GM12872 (cell line): ENCODE measurements around the gene USP27X.

Experiments
- TF ChIP-seq, protein P1 (sequence below): IDR thresholded peaks from 3 replicates; pipeline ENCODE4 v1.5.1; 2011; ENCODE audit warnings: low read depth, mild to moderate bottlenecking, low read length, moderate library complexity; ENCODE audit not compliant: insufficient read depth

Gene USP27X

DNA sequence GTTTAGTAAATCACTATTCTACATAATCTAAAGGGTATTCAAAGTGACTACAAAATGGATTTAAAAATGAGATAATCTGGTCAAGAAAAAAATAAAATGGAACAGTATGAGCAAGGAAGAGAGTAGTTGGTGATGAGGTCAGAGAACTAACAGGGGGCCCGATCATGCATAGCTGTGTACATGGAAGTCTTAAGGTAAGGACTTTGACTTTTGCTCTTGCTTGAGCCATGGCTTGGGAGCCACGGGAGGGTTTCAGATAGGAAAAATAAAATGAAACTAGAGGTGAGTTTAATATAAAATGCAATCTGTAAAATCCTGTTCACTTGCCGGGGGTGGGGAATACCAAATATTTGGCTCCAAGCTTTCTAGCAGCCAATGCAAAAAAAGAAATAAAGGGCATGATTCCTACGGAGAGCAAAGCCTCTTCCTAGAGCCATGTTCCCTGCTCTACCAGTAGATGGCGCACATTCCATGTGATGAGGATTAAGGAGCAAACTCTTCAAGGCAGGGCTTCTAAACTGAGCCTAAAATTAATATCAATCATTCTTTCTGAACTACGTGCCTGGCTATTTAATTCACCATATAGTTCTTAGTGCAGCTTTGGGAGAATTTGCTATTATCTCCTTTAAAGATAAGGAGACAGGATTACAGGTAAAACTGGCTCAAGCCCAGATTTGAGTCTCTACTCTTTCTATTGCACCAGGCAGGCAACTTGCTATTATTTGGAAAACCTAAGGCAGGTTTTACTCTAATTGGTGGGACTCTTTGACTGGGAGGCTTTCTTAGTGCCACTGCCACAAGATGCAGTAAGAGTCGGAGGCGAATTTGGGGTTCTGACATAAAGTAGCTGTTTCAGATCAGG lies 36.3 kb downstream of the USP27X start:
- TF ChIP-seq, protein P1, sequence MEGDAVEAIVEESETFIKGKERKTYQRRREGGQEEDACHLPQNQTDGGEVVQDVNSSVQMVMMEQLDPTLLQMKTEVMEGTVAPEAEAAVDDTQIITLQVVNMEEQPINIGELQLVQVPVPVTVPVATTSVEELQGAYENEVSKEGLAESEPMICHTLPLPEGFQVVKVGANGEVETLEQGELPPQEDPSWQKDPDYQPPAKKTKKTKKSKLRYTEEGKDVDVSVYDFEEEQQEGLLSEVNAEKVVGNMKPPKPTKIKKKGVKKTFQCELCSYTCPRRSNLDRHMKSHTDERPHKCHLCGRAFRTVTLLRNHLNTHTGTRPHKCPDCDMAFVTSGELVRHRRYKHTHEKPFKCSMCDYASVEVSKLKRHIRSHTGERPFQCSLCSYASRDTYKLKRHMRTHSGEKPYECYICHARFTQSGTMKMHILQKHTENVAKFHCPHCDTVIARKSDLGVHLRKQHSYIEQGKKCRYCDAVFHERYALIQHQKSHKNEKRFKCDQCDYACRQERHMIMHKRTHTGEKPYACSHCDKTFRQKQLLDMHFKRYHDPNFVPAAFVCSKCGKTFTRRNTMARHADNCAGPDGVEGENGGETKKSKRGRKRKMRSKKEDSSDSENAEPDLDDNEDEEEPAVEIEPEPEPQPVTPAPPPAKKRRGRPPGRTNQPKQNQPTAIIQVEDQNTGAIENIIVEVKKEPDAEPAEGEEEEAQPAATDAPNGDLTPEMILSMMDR = peak; percentile 80

DNA sequence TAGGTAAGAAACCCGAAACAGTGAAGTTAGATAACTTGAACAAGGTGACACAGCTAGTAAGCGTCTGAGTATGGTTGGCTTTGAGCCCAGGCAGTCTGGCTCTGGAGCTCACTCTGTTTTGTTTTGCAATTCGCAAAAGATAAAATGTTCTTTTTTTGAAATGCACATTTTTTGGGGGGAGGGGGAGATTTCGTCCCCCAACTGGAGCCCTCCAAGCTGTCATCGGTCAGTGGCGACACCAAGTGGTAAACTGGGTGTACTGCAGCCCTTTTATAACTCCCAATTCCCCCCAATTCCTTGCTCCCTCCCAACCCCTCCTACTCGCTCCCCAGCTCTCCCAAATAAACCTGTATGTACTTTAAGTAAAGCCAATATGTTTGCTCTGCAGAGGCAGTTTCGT lies 40.3 kb downstream of the USP27X start:
- TF ChIP-seq, protein P1 = peak; percentile 85

DNA sequence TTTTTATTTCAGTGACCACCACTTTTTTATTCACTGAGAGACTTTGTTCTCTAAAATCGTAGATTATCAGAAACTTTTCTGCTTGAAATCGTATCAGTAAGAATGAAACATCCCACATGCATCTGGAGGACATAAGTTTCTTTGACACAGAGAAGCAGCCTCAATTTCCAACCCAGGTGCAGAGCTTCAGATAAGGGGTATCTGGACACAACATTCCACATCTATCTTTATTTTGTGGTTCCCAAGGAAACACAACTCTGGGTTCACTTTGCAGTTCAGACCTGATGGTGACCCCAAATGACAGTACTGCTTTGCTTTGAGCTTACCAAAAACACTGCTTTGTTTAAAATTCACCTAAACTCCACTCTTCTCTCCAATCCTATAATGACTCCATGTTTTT lies 41.8 kb downstream of the USP27X start:
- TF ChIP-seq, protein P1 = no peak

DNA sequence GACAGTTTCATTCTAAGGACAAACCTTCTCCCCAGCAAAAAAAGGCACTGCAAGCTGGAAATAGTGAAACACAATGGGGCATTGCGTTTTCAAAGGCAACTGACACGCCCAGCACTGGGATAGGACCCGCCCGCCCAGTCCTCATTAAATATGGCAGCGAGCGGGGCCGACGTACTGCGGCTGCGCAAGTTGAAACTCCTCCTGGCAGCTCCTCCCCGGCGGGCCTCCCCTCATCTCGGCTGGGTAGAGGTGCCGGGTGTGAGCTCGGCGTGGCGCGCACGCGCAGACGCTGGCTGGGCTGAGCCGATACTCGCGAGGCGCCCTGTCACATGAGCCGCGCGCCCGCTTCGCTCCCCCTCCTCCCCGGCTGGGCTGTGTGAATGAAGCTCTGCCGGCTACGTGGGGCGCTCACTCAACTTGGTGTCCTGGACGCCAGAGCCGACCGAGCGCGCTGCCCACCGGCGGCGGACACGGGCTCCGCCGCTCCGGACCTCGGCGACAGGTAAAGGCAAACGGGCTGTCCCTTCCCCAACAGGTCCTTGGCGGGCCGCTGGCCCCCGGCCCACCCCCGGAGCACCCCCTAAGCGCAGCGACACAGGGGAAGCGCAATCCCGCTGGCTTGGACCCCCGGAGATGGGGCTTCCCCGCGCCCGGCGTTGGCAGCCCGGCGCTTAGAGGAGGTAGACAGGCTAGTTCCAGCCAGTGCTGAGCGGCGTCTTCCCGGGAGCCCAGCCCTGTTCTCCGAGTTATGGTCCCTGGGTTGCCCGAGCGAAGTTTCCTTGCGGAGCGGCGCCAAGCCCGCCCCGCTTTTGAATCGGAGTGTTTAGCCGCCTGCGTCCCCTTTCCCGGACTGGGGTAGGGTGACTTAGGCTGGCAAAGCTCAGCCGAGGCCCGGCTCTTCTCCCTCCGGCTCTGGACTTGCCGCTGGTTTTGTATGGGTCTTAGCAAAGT lies 43.3 kb downstream of the USP27X start, which contains the start of gene CLCN5:
TSS of gene CLCN5 (plus strand) at position 306 of the 951 bp plus-strand sequence. CDS start 2,703 bp downstream, outside the sequence.
- TF ChIP-seq, protein P1 = no peak

DNA sequence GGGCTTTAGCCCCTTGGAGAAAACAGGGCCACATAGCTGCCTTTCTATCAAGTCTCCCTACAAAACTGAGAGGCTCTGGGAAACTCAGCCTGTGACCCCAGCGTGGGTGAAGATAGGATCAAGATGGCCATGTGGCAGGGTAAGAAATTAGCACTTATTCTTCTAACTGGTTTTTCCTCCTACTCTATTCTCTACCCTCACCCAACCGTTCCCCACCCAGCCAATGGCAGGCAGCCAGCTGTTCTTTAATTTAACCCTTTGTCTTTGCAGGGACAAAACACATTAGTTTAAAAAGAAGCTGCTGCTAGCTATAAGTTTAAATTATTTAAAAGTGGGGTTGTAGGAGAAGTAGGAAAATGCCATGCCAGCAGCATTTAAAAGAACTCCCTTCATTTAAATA lies 45.9 kb downstream of the USP27X start:
- TF ChIP-seq, protein P1 = no peak

DNA sequence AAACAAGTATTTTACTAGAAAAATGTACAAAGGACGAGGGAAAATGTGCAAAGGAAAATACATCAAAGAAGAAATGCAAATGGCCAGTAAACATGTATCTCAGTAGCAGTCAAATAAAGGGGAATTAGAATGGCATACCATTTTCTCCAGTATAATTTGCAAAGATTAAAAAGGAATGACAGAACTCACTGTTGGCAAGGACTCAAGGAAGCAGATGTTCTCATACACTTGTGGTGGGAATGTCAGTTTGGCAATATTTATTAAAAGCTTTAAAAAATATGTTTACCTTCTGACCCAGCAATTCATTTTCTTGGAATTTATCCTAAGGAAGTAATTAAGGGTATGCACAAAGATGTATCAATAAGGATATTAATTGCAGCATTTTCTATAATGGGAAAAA lies 50.8 kb downstream of the USP27X start:
- TF ChIP-seq, protein P1 = no peak
